ENCODE measurements around the gene SMC3. TPM values are rescaled to one million over a fixed set of nuclear protein-coding genes. Genes with fewer than 3 reads are reported as not detected.

SMC3 gene
- total RNA-seq, 1 experiment from 2014 or later: 64.3 TPM

- no peak for ATAC-seq
- H3K27ac ChIP-seq (ENCODE audit: low read depth, low read length): no peak overlapping the region
- no peak overlapping the region for H3K4me2 ChIP-seq (ENCODE audit: low read length)
- ChIA-PET RAD21 (ENCODE audit: low non-redundant PET in 1 of 2, low total read pairs in 2 of 2, uncharacterized antibody in 2 of 2, unreplicated experiment in 2 of 2) (interaction anchor here (1.2 kb wide), 2 partner anchors 192 to 236 kb away, joined by 3 to 5 read pairs; no protein-coding TSS in a partner anchor), CTCF (interaction anchor here (0.8 to 2.8 kb wide), 9 partner anchors 8 to 240 kb away, joined by 3 to 19 read pairs (median 6); partner anchors contain the start of gene SMNDC1), POLR2A (interaction anchor here (0.6 to 1.6 kb wide), 3 partner anchors 23 to 240 kb away, joined by 3 to 7 read pairs (median 4); no protein-coding TSS in a partner anchor)
- H3K9me2 ChIP-seq (ENCODE audit: insufficient read depth): no peaks in the 10 kb centered on the region
- H2AFZ ChIP-seq (ENCODE audit: low read depth, low read length, poor library complexity, severe bottlenecking): no peak overlapping the region
- BruUV-seq (replicated peaks): no TSS peak
- H3K27me3 ChIP-seq (ENCODE audit: insufficient read depth, low read length): no peaks in the 10 kb centered on the region
- H3K36me3 ChIP-seq (ENCODE audit: control insufficient read depth in 1 of 2, insufficient read depth in 2 of 2, low read length in 2 of 2): no peaks in the 10 kb centered on the region
- no peak for TF ChIP-seq JUND (IDR thresholded peaks at IDR 0.05)
- TF ChIP-seq EGR1 (IDR thresholded peaks at IDR 0.05; ENCODE audit: low read depth): no peak
- no peak for TF ChIP-seq REST (IDR thresholded peaks at IDR 0.05; ENCODE audit: low read depth)
- TF ChIP-seq ZBTB33 (IDR thresholded peaks at IDR 0.05; ENCODE audit: extremely low read depth, insufficient replicate concordance, low read length): no peak
- TF ChIP-seq SIN3A (IDR thresholded peaks at IDR 0.05; ENCODE audit: low read depth): no peak
- H4K20me1 ChIP-seq (ENCODE audit: insufficient read depth): no peaks in the 10 kb centered on the region
- peaks cover 0 to 11% of the 10 kb centered on the region in 2 experiments; a peak in 2 of 4 replicates for H3K4me1 ChIP-seq (ENCODE audit: control insufficient read depth in 1 of 2, insufficient read depth in 2 of 2, low read length in 2 of 2)
- H3K9ac ChIP-seq (ENCODE audit: low read length): no peak overlapping the region
- no peaks in the 10 kb centered on the region for H3K79me2 ChIP-seq (ENCODE audit: insufficient read depth, low read length)
- intact Hi-C loops (cut with micrococcal nuclease): loop anchor here (2.0 kb wide), 1 partner anchor 49 kb away; the partner anchor contains the start of gene DUSP5
- no peaks in the 10 kb centered on the region for H3K9me3 ChIP-seq (ENCODE audit: control insufficient read depth in 1 of 2, insufficient read depth in 1 of 2, low read depth in 1 of 2, low read length in 2 of 2)
- DNase-seq (ENCODE audit: low read depth, low spot score): no peak
- no peak overlapping the region for H3K4me3 ChIP-seq (replicated peaks in 1 of 2; ENCODE audit: low read depth in 1 of 2, low read length in 2 of 2)
Observed at GRCh38 chr10:110546077-110546476, 21.4 kb upstream of the SMC3 start.

Data from HCT116 (cell line).